Stimulated activated naive CD8-positive, alpha-beta T cell treated with anti-CD3 and anti-CD28 coated beads, Interleukin-15, Interleukin-2, amounts not matched to agents 100 ng/mL and 50 ng/mL, for 24 hours (primary cell): ENCODE data around the gene BCCIP.

ENCODE experiments used
- H3K27ac Mint-ChIP-seq: one replicate; pipeline ENCODE4 v1.8.0; 2021; ENCODE audit warnings: mild to moderate bottlenecking, mixed read lengths
- H3K27me3 Mint-ChIP-seq: one replicate; pipeline ENCODE4 v1.8.0; 2021; ENCODE audit warnings: mixed read lengths
- H3K36me3 Mint-ChIP-seq: one replicate; pipeline ENCODE4 v1.8.0; 2021; ENCODE audit warnings: low read depth, mixed read lengths
- H3K4me1 Mint-ChIP-seq: one replicate; pipeline ENCODE4 v1.8.0; 2021; ENCODE audit warnings: low read depth, mixed read lengths
- H3K4me3 Mint-ChIP-seq: one replicate; pipeline ENCODE4 v1.8.0; 2021; ENCODE audit warnings: mild to moderate bottlenecking, mixed read lengths
- H3K9me3 Mint-ChIP-seq: one replicate; pipeline ENCODE4 v1.8.0; 2021; ENCODE audit warnings: mixed read lengths

BCCIP gene

DNA sequence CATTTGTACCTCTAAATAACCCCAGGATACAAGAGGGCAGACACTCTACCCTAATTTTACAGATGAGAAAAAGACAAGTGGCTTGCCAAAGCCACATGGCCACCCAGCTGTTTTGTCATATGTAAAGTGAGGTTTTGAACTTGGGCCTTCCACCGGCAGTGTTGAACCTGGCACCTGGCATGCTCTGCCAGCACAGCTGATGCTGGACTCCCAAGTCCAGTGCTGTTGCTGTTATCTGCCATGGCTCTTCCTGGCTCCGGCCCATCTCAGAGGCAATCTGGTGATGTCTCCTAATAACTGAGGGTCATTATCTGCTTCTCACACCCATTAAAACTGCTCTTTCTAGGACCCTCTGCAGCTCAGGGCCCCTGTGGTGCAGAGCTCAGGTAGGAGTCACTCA, 25.0 kb downstream of the BCCIP start:
- H3K36me3 Mint-ChIP-seq = peaks cover 35% of the 10 kb centered on the region
- H3K9me3 Mint-ChIP-seq = no peaks in the 10 kb centered on the region
- H3K4me1 Mint-ChIP-seq = no peaks in the 10 kb centered on the region
- no peaks in the 10 kb centered on the region for H3K27me3 Mint-ChIP-seq
- no peak overlapping the region for H3K27ac Mint-ChIP-seq
- no peak overlapping the region for H3K4me3 Mint-ChIP-seq

DNA sequence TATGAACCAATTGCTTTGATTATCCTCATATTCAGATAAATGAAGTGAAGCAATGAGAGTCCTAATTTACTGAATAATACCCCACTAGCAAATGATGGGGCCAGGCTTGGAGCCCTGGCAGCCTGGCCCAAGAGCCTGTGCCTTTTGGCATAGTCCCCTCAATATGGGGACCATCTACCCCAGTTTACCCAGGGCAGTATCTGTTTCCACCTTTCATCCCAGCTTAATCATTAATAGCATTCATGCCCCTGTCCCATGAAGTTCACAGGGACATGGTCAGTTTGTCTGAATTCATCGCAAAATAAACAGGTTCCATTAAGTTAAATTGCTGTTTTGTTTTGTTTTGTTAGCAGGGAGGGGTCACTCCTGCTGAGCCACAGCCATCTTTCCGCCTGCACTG, 25.5 kb downstream of the BCCIP start:
- H3K36me3 Mint-ChIP-seq = peaks cover 40% of the 10 kb centered on the region
- H3K9me3 Mint-ChIP-seq = no peaks in the 10 kb centered on the region
- H3K27ac Mint-ChIP-seq = no peak overlapping the region
- no peak overlapping the region for H3K4me3 Mint-ChIP-seq
- no peaks in the 10 kb centered on the region for H3K27me3 Mint-ChIP-seq
- no peaks in the 10 kb centered on the region for H3K4me1 Mint-ChIP-seq

DNA sequence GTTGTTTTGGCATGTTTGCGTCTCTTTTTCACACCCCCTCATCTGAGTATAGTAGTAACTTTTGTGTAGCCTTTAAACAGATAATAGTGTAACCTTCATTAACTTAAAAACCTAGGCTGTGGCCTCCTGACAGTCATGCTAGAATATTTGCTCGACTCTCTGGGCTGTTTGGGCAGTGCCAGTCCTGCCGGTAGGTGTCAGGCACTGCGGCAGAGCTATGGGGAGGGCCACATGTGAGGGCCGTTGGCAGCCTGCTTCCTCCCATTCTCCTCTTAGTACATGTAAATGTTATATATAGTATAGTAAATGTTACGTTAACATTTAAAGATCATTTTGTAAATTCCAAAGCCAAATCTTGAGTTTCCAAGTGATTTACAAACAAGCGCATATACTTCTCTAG, 26.1 kb downstream of the BCCIP start:
- no peaks in the 10 kb centered on the region for H3K4me1 Mint-ChIP-seq
- H3K4me3 Mint-ChIP-seq = no peak overlapping the region
- no peak overlapping the region for H3K27ac Mint-ChIP-seq
- no peaks in the 10 kb centered on the region for H3K27me3 Mint-ChIP-seq
- H3K36me3 Mint-ChIP-seq = peaks cover 37% of the 10 kb centered on the region
- no peaks in the 10 kb centered on the region for H3K9me3 Mint-ChIP-seq

DNA sequence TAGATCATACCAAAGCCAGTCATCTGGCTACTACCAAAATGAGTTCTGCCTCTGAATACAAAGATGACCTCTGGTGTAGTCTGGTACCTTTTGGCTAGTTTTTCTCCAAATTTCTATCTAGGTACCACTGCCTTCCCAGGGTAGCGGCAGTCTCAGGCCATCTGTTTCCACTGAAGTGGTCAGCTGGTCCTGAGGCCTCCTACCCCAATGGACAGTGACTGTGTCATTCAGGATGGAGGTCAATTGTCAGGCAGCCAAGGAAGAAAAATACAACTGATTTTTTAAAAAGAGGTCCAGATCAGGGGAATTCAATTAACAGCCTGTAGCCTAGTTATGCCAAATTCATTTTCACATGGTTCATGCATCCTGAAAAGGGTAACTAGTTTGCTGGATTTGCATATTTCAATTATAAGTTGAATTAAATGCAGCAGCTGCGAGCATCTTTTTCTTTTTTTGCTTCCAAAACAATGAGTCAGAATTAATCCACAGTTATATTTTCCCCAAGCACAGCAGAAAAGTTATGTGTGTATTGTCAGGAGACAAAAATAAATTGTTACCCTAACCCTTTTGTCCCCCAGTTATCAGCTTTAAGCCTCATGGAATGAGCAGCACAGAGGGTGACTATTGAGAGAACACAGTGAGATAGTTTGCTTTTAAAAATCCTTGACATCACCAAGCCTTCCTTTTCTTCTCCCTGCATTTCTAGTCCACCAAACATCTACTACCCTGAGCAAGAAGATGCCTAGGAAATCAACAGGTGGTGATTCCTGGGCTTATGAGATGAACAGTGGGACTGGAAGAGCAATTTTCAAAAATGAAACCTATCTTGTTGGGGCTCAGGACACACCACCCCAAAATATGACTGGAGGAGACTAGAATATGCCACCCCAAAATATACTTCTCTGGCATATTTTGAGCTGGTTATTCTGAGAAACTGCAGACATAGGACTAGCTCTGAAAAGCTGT, 27.7 kb downstream of the BCCIP start:
- H3K27me3 Mint-ChIP-seq = no peaks in the 10 kb centered on the region
- H3K9me3 Mint-ChIP-seq = no peaks in the 10 kb centered on the region
- H3K36me3 Mint-ChIP-seq = peaks cover 39% of the 10 kb centered on the region
- no peak overlapping the region for H3K4me3 Mint-ChIP-seq
- H3K4me1 Mint-ChIP-seq = no peaks in the 10 kb centered on the region
- no peak overlapping the region for H3K27ac Mint-ChIP-seq

DNA sequence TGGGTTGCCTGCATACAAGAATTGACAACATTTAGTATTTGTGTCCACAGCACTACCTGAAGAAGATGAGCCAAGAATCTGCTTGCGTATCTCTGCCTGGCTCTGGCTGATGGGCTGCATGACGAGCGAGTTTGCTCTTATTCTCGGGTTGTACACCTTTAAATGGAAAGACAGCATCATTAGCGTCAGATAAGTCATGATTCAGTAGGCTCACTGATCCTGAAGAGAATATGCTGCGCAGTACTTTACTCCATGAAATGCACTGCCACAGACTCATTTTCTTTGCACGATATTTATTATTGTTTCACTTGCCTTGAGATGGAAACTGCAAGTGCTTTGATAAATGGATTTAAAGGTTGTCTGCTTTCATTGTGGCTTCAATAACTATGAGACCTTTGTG, 29.1 kb downstream of the BCCIP start:
- Mint-ChIP-seq H3K27me3 (no peaks in the 10 kb centered on the region), H3K36me3 (peaks cover 39% of the 10 kb centered on the region), H3K4me3 (no peak overlapping the region), H3K4me1 (no peaks in the 10 kb centered on the region), H3K9me3 (no peaks in the 10 kb centered on the region), H3K27ac (no peak overlapping the region)

GRCh38 chr10:125857185-125857760, 33.9 kb downstream of the BCCIP start:
- Mint-ChIP-seq H3K27me3 (no peaks in the 10 kb centered on the region), H3K4me3 (no peak overlapping the region)

DNA sequence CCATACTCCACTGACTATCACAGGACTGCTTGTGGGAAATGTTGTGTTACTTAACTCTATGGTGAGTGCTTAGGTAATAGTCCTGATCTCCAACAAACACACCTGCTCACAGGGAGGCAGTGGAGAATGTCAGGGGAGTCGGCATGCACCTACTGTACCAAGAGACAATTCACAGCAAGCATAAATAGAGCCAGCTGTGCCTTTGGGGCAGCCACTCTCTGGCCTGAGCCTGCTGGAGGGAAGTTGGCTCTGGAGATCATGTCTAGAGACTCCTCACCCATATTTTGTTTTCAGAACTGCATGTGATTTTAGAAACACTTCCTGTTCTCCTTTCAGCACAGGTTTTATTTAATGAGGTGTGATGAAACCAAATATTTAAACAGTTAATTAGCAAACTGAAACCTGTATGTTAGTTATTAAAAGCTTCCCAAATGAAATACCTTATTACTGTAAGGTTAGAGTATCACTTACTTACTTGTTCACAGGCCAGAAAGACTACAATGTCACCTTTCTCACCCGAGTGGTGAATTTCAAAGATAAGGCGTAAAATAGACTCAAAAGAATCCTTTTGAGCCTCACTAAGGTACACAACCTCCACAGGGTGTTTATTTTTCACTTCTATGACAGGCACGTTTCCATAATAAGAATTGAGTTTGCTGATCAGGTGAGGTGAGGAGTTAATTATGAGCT, 35.9 kb downstream of the BCCIP start:
- H3K4me1 Mint-ChIP-seq = no peaks in the 10 kb centered on the region
- no peaks in the 10 kb centered on the region for H3K9me3 Mint-ChIP-seq
- H3K4me3 Mint-ChIP-seq = no peak overlapping the region
- H3K27me3 Mint-ChIP-seq = no peaks in the 10 kb centered on the region
- no peak overlapping the region for H3K27ac Mint-ChIP-seq
- H3K36me3 Mint-ChIP-seq = peaks cover 8% of the 10 kb centered on the region

More at GRCh38 chr10:125857185-125857760, 33.9 kb downstream of the BCCIP start:
- peaks cover 16% of the 10 kb centered on the region for H3K36me3 Mint-ChIP-seq
- H3K9me3 Mint-ChIP-seq = no peaks in the 10 kb centered on the region
- no peaks in the 10 kb centered on the region for H3K4me1 Mint-ChIP-seq
- no peak overlapping the region for H3K27ac Mint-ChIP-seq

- Mint-ChIP-seq H3K9me3 (no peaks in the 10 kb centered on the region), H3K36me3 (peaks cover 16% of the 10 kb centered on the region)
Measured at GRCh38 chr10:125865120-125865519, 41.8 kb downstream of the BCCIP start.

DNA sequence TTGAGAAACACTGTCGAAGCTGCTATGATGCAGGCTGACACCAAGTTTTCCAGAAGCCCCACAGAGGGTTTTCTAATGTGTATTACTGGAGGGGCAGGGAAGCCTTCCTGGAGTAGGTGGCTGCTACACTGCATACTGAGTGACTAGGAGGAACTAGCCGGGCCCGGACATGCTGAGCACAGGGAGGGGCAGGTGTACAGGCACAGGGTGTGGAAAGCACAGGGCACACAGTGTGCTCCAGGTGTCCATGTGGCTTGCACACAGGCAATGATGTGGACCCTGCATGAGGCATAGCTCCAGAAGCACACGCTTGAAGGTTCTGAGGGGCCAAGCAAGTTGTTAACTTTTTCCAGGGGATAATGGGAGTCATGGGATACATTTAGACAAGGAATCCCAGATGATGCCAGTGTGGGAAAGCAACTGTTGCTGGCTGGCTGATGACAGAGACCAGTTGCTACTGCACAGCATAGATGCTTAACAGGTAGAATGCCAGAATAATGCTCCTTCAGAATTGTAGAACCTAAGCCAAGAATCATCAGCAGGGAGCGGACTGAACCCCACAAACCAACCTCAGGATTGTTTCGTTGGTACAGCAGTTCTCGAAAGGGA, 43.2 kb downstream of the BCCIP start:
- Mint-ChIP-seq H3K27ac (no peak overlapping the region), H3K9me3 (no peaks in the 10 kb centered on the region), H3K27me3 (no peaks in the 10 kb centered on the region), H3K4me3 (no peak overlapping the region), H3K4me1 (no peaks in the 10 kb centered on the region), H3K36me3 (peaks cover 16% of the 10 kb centered on the region)

More at GRCh38 chr10:125865120-125865519, 41.8 kb downstream of the BCCIP start:
- Mint-ChIP-seq H3K4me3 (no peak overlapping the region), H3K27ac (no peak overlapping the region), H3K4me1 (no peaks in the 10 kb centered on the region), H3K27me3 (no peaks in the 10 kb centered on the region)

DNA sequence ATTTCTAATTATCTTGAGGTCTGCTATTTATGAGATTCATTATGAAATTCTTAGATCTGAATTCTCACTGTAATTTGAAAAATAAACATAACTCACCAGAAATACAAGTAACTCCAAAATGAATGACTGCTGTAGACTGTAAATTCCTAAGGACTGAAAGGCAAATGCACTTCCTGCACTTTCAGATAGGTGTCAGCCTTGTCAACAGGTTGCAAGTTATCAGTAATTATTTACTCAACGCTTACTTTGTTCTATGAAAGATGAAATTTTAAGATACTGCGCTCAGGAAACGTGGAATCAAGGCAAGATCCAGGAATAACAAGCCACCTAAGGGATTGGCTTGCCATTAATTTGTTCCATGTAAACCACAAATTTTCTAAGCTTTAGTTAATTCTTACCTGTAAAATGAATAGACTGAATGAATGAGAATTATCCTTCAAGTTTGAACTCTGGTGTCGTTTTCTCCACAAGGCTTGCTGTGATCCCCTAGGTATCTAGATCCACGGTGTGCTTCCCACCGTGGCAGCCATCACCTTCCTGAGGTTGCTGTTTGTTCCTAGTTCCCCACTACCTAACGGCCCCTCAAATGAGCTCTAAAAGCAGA, 45.1 kb downstream of the BCCIP start:
- peaks cover 18% of the 10 kb centered on the region for H3K36me3 Mint-ChIP-seq
- H3K27ac Mint-ChIP-seq = no peak overlapping the region
- H3K4me1 Mint-ChIP-seq = no peaks in the 10 kb centered on the region
- H3K27me3 Mint-ChIP-seq = no peaks in the 10 kb centered on the region
- H3K9me3 Mint-ChIP-seq = no peaks in the 10 kb centered on the region
- no peak overlapping the region for H3K4me3 Mint-ChIP-seq

DNA sequence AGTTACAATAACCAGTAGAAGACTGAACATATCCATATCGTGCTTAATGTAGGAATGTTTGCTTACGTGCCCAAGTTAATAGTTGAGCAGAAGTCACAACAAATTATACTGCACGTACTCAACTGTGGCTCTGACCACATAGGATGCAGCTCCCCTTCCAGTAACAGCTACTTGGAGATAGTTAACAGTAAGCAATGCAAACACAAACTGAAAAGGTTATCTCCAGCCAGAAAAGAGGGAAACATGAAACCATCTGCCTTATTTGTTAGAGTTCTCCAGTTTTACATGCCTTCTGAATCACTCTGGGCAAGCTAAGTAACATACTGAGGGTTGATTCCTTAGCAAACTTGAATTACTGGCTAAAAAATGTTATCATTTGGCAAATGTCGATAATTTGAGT, 48.0 kb downstream of the BCCIP start:
- Mint-ChIP-seq H3K36me3 (peaks cover 29% of the 10 kb centered on the region), H3K4me1 (no peaks in the 10 kb centered on the region), H3K27me3 (no peaks in the 10 kb centered on the region), H3K4me3 (no peak overlapping the region), H3K27ac (no peak overlapping the region), H3K9me3 (peaks cover 7% of the 10 kb centered on the region)

DNA sequence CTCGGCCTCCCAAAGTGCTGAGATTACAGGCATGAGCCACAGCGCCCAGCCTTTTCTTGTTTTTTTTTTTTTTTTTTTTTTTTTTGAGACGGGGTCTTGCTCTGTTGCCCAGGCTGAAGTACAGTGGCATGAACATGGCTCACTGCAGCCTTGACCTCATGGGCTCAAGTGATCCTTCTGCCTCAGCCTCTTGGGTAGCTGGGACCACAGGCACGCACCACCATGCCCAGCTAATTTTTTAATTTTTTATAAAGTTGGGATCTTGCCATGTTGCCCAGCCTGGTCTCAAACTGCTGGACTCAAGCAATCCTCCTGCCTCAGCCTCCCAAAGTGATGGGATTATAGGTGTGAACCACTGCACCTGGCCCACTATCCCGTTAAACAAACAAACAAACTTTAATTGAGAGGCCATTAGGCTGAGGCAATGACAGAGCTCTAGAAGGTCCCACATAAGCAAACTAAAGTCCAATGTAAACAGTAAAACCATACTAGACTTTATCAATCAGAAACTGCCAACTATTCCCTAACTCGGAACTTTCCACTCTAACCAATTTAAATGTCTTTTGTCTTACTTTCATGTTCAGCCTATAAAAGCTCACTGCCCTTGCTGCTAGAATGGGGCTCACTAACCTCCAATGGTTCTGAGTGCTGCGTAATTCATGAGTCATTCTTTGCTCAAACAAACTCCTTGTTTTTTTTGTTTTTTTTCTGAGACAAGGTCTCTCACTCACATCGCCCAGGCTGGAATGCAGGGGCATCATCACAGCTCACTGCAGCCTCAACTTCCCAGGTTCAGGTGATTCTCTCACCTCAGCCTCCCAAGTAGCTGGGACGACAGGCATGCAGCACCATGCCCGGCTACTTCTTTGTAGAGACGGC, 55.9 kb downstream of the BCCIP start:
- Mint-ChIP-seq H3K4me1 (no peaks in the 10 kb centered on the region), H3K27ac (no peak overlapping the region), H3K9me3 (peaks cover 10% of the 10 kb centered on the region), H3K36me3 (peaks cover 54% of the 10 kb centered on the region), H3K27me3 (no peaks in the 10 kb centered on the region), H3K4me3 (no peak overlapping the region)

DNA sequence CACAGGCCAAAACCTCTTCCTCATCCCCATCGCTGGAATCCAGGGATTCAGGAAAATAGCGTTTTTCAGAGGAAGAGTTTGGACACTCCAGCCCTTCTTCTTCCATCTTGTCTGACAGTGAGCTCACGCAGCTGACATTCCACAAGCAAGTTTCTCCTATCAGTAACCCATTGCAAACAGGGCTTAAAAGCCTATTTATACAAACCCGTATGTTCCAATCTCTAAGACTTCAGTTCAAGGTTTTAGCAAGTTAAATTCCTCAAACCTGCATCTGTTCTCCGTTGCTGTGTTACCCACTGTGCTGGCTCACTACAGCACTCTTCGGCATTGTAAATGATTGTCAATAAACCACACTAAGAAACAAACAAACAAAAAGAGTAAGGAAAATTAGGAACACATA, 57.4 kb downstream of the BCCIP start:
- Mint-ChIP-seq H3K36me3 (peaks cover 40% of the 10 kb centered on the region), H3K4me1 (no peaks in the 10 kb centered on the region), H3K9me3 (peaks cover 6% of the 10 kb centered on the region), H3K4me3 (no peak overlapping the region), H3K27me3 (no peaks in the 10 kb centered on the region), H3K27ac (no peak overlapping the region)

- Mint-ChIP-seq H3K27me3 (no peaks in the 10 kb centered on the region), H3K9me3 (peaks cover 4% of the 10 kb centered on the region), H3K4me1 (no peaks in the 10 kb centered on the region), H3K27ac (no peak within 1 kb of the TSS), H3K36me3 (peaks cover 36% of the 10 kb centered on the region), H3K4me3 (no peak within 1 kb of the TSS)
Measured at GRCh38 chr10:125881192-125881591, 57.8 kb downstream of the BCCIP start, which contains the start of gene DHX32. Gene DHX32, minus strand, starts transcription at chr10:125881292. Its CDS starts 468 bp downstream, at chr10:125880824.
